PFSK-1 (cell line): ENCODE results near the gene MSMP.

Experiments used
- FOXP2 ChIP-seq: optimal IDR thresholded peaks from 2 replicates; pipeline ENCODE3; 2011; ENCODE audit warnings: borderline replicate concordance, control low read depth, inconsistent platforms; ENCODE audit not compliant: insufficient read depth; ENCODE audit errors: extremely low read length, extremely low read depth
- POLR2AphosphoS5 ChIP-seq: IDR thresholded peaks from 2 replicates; pipeline ENCODE4 v1.6.1; 2012; ENCODE audit warnings: low read depth, mild to moderate bottlenecking, control low read depth, low read length, moderate library complexity
- REST ChIP-seq, 2 experiments: IDR thresholded peaks; 2 replicates each; pipeline versions ENCODE4 v1.6.1 to v1.8.0; 2011 to 2012; ENCODE audit warnings: low read depth in 2 of 2, low read length in 2 of 2, control low read depth in 1 of 2, inconsistent platforms in 1 of 2, mild to moderate bottlenecking in 1 of 2, moderate library complexity in 1 of 2; ENCODE audit not compliant: insufficient read depth in 1 of 2
- SIN3A ChIP-seq: IDR thresholded peaks from 2 replicates; pipeline ENCODE4 v1.6.1; 2012; ENCODE audit warnings: mild to moderate bottlenecking, low read length, moderate library complexity, borderline replicate concordance; ENCODE audit not compliant: insufficient read depth
- TAF1 ChIP-seq: IDR thresholded peaks from 2 replicates; pipeline ENCODE4 v1.6.1; 2012; ENCODE audit warnings: low read length, control low read depth, borderline replicate concordance; ENCODE audit not compliant: insufficient read depth

MSMP gene

GRCh38 chr9:35791297-35791921 lies 37.3 kb upstream of the MSMP start, which contains the start of gene NPR2:
NPR2 (plus strand) TSS chr9:35791591; CDS start chr9:35792409, 818 bp downstream.
- TF ChIP-seq SIN3A = no peak
- TF ChIP-seq FOXP2 = no peak
- TF ChIP-seq TAF1 = no peak
- no peak for TF ChIP-seq REST (IDR thresholded peaks at IDR 0.05; ENCODE audit: insufficient read depth in 1 of 2, low read depth in 2 of 2, low read length in 2 of 2)
- no peak for TF ChIP-seq POLR2AphosphoS5

GRCh38 chr9:35790385-35791296 lies 36.6 kb upstream of the MSMP start:
- TF ChIP-seq SIN3A = no peak
- no peak for TF ChIP-seq POLR2AphosphoS5
- no peak for TF ChIP-seq REST (IDR thresholded peaks at IDR 0.05; ENCODE audit: insufficient read depth in 1 of 2, low read depth in 2 of 2, low read length in 2 of 2)
- TF ChIP-seq TAF1 = no peak
- no peak for TF ChIP-seq FOXP2

- TF ChIP-seq SIN3A = no peak
- no peak for TF ChIP-seq POLR2AphosphoS5
- no peak for TF ChIP-seq FOXP2
- no peak for TF ChIP-seq TAF1
- no peak for TF ChIP-seq REST (IDR thresholded peaks at IDR 0.05; ENCODE audit: insufficient read depth in 1 of 2, low read depth in 2 of 2, low read length in 2 of 2)
These were observed 35.9 kb upstream of the MSMP start for GRCh38 chr9:35790025-35790384.

- TF ChIP-seq REST (IDR thresholded peaks at IDR 0.05; ENCODE audit: insufficient read depth in 1 of 2, low read depth in 2 of 2, low read length in 2 of 2) = no peak
- no peak for TF ChIP-seq SIN3A
- TF ChIP-seq TAF1 = no peak
- TF ChIP-seq POLR2AphosphoS5 = no peak
- TF ChIP-seq FOXP2 = no peak
These were observed 35.5 kb upstream of the MSMP start for GRCh38 chr9:35789541-35789940.
